ENCODE results near the gene KLK5. TPM values are rescaled to one million over a fixed set of nuclear protein-coding genes. Genes with fewer than 3 reads are reported as not detected.

The KLK5 gene
- total RNA-seq, 4 donors from 2014 or later: 40.3 to 299 (median 177) TPM

DNA sequence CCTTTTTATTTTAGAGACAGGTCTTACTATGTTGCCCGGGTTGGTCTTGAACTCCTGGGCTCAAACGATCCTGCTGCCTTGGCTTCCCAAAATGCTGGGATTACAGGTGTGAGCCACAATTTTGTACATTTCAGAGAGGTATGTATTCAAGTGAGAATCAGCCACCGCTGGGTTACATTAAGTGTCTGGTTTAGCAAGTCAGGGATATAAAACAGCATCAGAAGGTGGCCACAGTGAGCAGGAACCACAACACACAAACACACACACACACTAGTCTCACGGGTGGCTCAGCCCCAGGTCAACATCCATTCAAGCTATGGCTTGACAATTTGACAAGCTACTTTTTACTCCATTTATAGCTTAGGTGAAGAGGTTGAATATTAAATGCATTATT lies 20.2 kb downstream of the KLK5 start:
- WGBS: 36% methylated on average over 4 of the region's 4 CpGs
- no peak overlapping the region for H3K4me3 ChIP-seq
- H3K27ac ChIP-seq: peak overlapping the region; percentile 2
- TF ChIP-seq, protein P1, sequence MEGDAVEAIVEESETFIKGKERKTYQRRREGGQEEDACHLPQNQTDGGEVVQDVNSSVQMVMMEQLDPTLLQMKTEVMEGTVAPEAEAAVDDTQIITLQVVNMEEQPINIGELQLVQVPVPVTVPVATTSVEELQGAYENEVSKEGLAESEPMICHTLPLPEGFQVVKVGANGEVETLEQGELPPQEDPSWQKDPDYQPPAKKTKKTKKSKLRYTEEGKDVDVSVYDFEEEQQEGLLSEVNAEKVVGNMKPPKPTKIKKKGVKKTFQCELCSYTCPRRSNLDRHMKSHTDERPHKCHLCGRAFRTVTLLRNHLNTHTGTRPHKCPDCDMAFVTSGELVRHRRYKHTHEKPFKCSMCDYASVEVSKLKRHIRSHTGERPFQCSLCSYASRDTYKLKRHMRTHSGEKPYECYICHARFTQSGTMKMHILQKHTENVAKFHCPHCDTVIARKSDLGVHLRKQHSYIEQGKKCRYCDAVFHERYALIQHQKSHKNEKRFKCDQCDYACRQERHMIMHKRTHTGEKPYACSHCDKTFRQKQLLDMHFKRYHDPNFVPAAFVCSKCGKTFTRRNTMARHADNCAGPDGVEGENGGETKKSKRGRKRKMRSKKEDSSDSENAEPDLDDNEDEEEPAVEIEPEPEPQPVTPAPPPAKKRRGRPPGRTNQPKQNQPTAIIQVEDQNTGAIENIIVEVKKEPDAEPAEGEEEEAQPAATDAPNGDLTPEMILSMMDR (IDR thresholded peaks at IDR 0.05): no peak
- TF ChIP-seq EP300 (IDR thresholded peaks at IDR 0.05) (no peak), POLR2A (IDR thresholded peaks at IDR 0.05) (no peak), POLR2AphosphoS5 (IDR thresholded peaks at IDR 0.05) (no peak)
- H3K36me3 ChIP-seq: no peaks in the 10 kb centered on the region
- H3K4me1 ChIP-seq: peaks cover 25% of the 10 kb centered on the region
- H3K9me3 ChIP-seq: no peaks in the 10 kb centered on the region
- DNase-seq (ENCODE audit: low spot score in 2 of 2): no peak
- H3K27me3 ChIP-seq: peaks cover 12% of the 10 kb centered on the region

DNA sequence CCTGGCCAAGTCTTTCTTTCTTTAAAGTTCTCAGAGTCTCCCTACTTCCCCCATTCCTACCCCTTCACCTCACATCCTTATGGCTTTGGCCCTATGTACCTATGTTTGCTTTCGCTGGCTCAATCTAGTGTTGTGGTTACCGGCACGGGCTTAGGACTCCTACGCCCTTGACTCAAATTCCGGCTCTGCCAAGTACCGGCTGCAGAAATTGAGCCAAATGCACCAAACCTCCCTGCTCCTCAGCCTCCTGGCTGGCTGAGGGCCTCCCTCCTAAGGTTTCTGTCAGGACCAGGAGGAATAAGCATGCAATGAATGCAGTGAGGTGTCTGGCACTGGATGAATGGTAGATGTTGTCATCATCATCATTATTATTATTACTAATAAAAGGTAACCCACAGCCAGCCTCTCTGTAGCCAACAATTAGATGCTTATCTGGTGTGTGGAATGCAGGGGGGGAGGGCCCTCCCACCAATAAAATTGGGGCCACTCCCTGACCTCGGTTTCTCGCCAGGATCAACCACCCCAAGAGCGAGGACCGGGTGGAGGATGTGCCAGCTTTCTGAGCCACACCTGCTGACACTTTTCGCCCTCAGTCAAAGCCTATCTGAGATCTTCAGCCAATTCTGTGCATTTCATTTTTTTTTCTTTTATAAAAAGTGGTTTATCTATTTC lies 20.7 kb downstream of the KLK5 start:
- Histone ChIP-seq H3K4me1 (peaks cover 25% of the 10 kb centered on the region), H3K27me3 (peaks cover 15% of the 10 kb centered on the region), H3K36me3 (no peaks in the 10 kb centered on the region), H3K4me3 (no peak overlapping the region), H3K9me3 (no peaks in the 10 kb centered on the region), H3K27ac (peak overlapping the region; percentile 2)
- no peak for DNase-seq (ENCODE audit: low spot score in 2 of 2)
- TF ChIP-seq EP300 (IDR thresholded peaks at IDR 0.05): no peak
- WGBS: 50% methylated on average over 11 of the region's 11 CpGs

DNA sequence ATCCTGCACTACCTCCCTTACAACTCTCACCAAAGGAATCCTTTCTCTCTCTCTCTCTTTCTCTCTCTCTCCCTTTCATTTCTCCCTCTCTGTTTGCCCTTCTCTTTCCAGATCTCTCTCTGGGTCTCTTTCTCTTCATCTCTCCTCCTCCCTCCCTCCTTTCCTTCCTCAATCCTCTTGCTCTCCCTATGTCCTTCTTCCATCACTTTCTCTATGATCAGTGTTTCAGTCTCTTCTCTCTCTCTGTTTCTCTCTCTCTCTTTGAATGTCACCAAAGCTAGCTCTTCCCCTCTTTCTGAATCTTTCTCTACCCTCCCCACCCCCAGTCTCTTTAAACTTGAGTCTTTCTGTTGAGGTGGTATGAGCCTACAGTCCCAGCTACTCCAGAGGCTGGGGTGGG lies 21.8 kb downstream of the KLK5 start:
- no peak for DNase-seq (ENCODE audit: low spot score in 2 of 2)
- TF ChIP-seq POLR2A (IDR thresholded peaks at IDR 0.05) (no peak), POLR2AphosphoS5 (IDR thresholded peaks at IDR 0.05) (no peak), EP300 (IDR thresholded peaks at IDR 0.05) (no peak)
- TF ChIP-seq, protein P1 (IDR thresholded peaks at IDR 0.05): no peak
- no peak overlapping the region for H3K4me3 ChIP-seq
- H3K9me3 ChIP-seq: no peaks in the 10 kb centered on the region
- H3K27me3 ChIP-seq: peaks cover 15% of the 10 kb centered on the region
- H3K4me1 ChIP-seq: peaks cover 25% of the 10 kb centered on the region
- no peaks in the 10 kb centered on the region for H3K36me3 ChIP-seq
- H3K27ac ChIP-seq: no peak overlapping the region

DNA sequence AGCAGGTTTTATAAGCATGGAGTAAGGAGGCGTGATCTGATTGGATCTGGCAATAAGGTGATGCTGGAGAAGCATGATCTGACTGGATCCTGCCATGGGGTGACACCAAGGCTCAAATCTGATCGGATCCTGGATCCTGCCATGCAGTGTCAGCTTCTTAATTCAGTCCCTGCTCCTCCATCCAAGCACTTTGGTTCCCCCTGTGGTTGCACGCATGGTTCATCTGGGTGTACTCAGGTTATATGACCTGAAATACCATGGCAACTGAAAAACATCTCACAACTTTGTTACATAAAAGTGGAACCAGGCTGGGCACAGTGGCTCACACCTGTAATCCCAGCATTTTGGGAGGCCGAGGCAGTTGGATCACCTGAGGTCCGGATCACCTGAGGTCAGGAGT lies 24.0 kb downstream of the KLK5 start:
- Histone ChIP-seq H3K4me1 (peaks cover 21% of the 10 kb centered on the region), H3K27me3 (peaks cover 15% of the 10 kb centered on the region), H3K9me3 (no peaks in the 10 kb centered on the region), H3K36me3 (no peaks in the 10 kb centered on the region), H3K27ac (no peak overlapping the region), H3K4me3 (no peak overlapping the region)
- WGBS: 72% methylated on average over 5 of the region's 5 CpGs
- DNase-seq (ENCODE audit: low spot score in 2 of 2): no peak
- TF ChIP-seq POLR2AphosphoS5 (IDR thresholded peaks at IDR 0.05) (no peak), POLR2A (IDR thresholded peaks at IDR 0.05) (no peak), EP300 (IDR thresholded peaks at IDR 0.05) (no peak)
- TF ChIP-seq, protein P1 (IDR thresholded peaks at IDR 0.05): no peak

DNA sequence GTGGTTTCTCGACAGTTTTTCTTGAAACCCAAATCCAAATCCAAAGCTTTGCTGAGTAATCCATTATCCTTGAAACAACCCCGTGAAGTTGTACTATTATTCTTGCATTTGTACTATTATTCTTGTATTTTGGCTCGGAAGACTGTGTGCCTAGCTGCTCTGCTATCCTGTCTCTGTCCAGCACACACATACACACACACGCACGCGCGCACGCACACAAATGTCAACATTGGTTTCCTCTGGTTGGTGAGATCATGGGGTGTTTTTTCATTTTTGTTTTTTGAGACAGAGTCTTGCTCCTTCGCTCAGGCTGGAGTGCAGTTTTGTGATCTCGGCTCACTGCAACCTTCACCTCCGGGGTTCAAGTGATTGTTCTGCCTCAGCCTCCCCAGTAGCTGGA lies 26.7 kb downstream of the KLK5 start:
- Histone ChIP-seq H3K4me1 (peaks cover 16% of the 10 kb centered on the region), H3K9me3 (no peaks in the 10 kb centered on the region), H3K27ac (no peak overlapping the region), H3K4me3 (no peak overlapping the region), H3K27me3 (peaks cover 23% of the 10 kb centered on the region), H3K36me3 (no peaks in the 10 kb centered on the region)
- 89% methylated on average over 11 of the region's 11 CpGs for WGBS
- TF ChIP-seq EP300 (IDR thresholded peaks at IDR 0.05) (no peak), POLR2AphosphoS5 (IDR thresholded peaks at IDR 0.05) (no peak), POLR2A (IDR thresholded peaks at IDR 0.05) (no peak)
- TF ChIP-seq, protein P1 (IDR thresholded peaks at IDR 0.05): no peak
- no peak for DNase-seq (ENCODE audit: low spot score in 2 of 2)

DNA sequence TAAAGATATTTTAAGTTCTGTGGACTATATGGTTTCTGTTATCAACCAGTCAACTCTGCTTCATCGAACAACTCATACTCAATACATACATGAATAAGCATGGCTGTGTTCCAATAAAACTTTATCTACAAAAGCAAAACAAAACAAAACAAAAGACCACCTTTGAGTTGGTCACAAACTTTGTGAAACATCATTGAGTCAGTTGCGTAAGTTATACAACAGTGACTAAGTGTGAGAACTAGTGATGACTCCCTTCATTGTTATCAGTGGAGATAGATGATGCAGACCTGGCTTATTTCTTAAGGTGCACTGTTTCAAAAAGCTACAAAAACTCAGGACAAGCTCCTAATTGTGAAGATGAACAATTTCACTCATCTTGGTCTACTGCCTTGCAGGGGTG lies 27.1 kb downstream of the KLK5 start:
- 88% methylated on average over 2 of the region's 2 CpGs for WGBS
- Histone ChIP-seq H3K4me1 (peaks cover 16% of the 10 kb centered on the region), H3K27ac (no peak overlapping the region), H3K27me3 (peaks cover 24% of the 10 kb centered on the region), H3K9me3 (no peaks in the 10 kb centered on the region), H3K36me3 (no peaks in the 10 kb centered on the region), H3K4me3 (no peak overlapping the region)
- TF ChIP-seq POLR2AphosphoS5 (IDR thresholded peaks at IDR 0.05): no peak
- no peak for TF ChIP-seq POLR2A (IDR thresholded peaks at IDR 0.05)
- TF ChIP-seq, protein P1 (IDR thresholded peaks at IDR 0.05): no peak
- TF ChIP-seq EP300 (IDR thresholded peaks at IDR 0.05): no peak
- DNase-seq (ENCODE audit: low spot score in 2 of 2): no peak
